Omental fat pad (tissue), 4 donors: ENCODE results near the gene RNF215. TPM values are rescaled to one million over a fixed set of nuclear protein-coding genes. Genes with fewer than 3 reads are reported as not detected.

Experiments used
- ATAC-seq: fragments of 150-250 bp; one replicate; pipeline ENCODE4 v1.9.1; 2016; ENCODE audit warnings: mild to moderate bottlenecking, moderate library complexity; ENCODE audit not compliant: low FRiP score
- DNase-seq: peaks from one replicate; pipeline ENCODE4 v3.0.0-alpha.2; 2019; ENCODE audit warnings: low spot score
- CTCF ChIP-seq, 3 donors: fragments of 450-650 bp; IDR thresholded peaks; one replicate each; pipeline ENCODE4 v1.5.1; 2016 to 2017; ENCODE audit warnings: antibody characterized with exemption in 3 of 3, mild to moderate bottlenecking in 3 of 3, moderate library complexity in 2 of 3
- total RNA-seq, 4 donors: library from RNA; depleted of rRNA; stranded (reverse); fragments of >200 nt; gene quantifications; one replicate each; pipeline ENCODE4 v1.1.0, GENCODE V29; 2016

The RNF215 gene
- total RNA-seq, 4 donors from 2014 or later = 6.7 to 16.9 (median 11.8) TPM

- ATAC-seq (no peak), DNase-seq (no peak)
- no peak for TF ChIP-seq CTCF (IDR thresholded peaks at IDR 0.05)
Measured at GRCh38 chr22:30381264-30381663, 5.9 kb downstream of the RNF215 start.

- TF ChIP-seq CTCF (IDR thresholded peaks at IDR 0.05) = no peak
- DNase-seq (no peak), ATAC-seq (no peak)
Measured at GRCh38 chr22:30380011-30380410, 7.2 kb downstream of the RNF215 start.

- no peak for TF ChIP-seq CTCF (IDR thresholded peaks at IDR 0.05)
- ATAC-seq = no peak
- no peak for DNase-seq
Measured at GRCh38 chr22:30375312-30375849, 11.8 kb downstream of the RNF215 start.

GRCh38 chr22:30373331-30374325, 13.6 kb downstream of the RNF215 start:
- no peak for TF ChIP-seq CTCF (IDR thresholded peaks at IDR 0.05)
- ATAC-seq (no peak), DNase-seq (no peak)

GRCh38 chr22:30372915-30373314, 14.3 kb downstream of the RNF215 start:
- no peak for TF ChIP-seq CTCF (IDR thresholded peaks at IDR 0.05)
- no peak for ATAC-seq

GRCh38 chr22:30371981-30372380, 15.2 kb downstream of the RNF215 start:
- no peak for TF ChIP-seq CTCF (IDR thresholded peaks at IDR 0.05)
- no peak for DNase-seq

More at GRCh38 chr22:30372915-30373314, 14.3 kb downstream of the RNF215 start:
- DNase-seq = no peak

More at GRCh38 chr22:30371981-30372380, 15.2 kb downstream of the RNF215 start:
- no peak for ATAC-seq
